GM19023 (cell line): Measurements from ENCODE around the gene SLC2A13.

Experiments used
- ATAC-seq: cut with Tn5 transposase; IDR thresholded peaks from one replicate; pipeline ENCODE4 v1.9.1; 2021; ENCODE audit warnings: mild to moderate bottlenecking, moderate library complexity; ENCODE audit not compliant: unreplicated experiment

SLC2A13 gene

DNA sequence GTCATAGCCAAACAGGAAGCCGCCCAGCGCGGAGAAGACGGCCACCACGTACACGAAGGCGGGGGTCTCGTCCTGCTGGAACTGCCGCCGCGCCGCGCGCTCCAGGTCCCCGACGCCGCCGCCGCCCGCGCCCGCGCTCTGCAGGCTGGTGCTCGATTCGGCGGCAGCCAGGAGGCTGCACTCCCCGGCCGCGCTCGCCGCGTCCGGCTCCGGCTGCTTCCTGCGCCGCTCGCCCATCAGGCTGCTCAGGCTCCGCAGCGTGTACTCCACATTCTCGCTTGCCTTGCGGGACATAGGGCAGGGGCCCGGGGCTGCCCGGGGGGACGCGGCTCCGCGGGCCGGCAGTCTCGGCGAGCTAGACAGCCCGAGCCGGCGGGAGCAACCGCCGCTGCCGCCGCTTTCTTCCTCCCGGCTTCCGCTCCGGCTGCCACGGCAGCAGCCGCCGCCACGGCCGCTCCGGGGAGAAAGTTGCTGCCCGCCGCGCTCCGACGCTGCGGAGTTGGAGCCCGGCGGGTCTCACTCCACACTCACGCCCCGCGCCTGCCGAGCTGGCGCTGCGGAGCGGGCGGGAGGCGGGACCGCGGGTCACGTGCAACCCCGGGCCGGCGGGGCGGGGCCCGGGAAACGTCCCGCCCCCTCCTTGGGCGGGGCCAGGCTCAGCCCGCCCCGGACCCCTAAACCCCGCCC is at the start of gene SLC2A13:
TSS of gene SLC2A13 (minus strand) at position 567 of the 687 bp plus-strand sequence. CDS start at position 294, 273 bp downstream.
- peak; percentile 83 for ATAC-seq

DNA sequence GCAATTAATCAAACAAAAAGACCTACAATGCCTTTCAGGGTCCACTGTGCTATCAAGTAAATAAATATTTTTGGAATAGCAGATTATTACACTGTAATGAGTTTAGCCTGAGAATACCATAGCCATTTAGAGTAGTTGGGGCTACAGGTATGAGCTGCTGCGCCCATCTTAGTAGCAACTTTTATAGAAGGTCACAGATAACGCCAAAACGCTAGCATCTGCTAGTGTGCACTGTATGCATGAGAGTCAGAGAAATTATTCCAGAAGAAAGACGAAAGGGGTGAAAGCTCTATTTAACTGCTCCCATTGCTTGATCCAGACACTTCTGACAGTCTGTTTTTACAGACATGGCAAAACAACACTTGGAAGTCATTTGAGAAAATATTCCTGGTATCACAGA is 48.5 kb upstream of the SLC2A13 start:
- no peak for ATAC-seq

DNA sequence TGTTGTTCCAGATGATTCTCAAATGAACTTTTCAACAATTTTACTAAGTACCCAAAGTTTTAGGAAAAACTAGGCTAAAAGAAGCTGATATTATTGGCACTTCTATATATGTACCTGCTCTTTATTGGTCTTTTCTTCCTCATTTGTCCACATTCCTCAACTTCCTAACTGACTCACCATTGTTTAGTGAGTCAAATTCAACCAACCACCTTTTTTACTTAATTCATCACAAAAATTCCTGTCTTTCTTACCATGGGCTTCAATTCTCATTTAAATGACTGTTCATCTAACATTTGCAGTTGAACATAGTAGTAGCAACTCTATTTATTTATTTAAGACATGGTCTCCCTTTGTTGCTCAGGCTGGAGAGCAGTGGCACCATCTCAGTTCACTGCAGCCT is 47.6 kb upstream of the SLC2A13 start:
- ATAC-seq: no peak

GRCh38 chr12:40152783-40153383 is 47.0 kb upstream of the SLC2A13 start:
- no peak for ATAC-seq

DNA sequence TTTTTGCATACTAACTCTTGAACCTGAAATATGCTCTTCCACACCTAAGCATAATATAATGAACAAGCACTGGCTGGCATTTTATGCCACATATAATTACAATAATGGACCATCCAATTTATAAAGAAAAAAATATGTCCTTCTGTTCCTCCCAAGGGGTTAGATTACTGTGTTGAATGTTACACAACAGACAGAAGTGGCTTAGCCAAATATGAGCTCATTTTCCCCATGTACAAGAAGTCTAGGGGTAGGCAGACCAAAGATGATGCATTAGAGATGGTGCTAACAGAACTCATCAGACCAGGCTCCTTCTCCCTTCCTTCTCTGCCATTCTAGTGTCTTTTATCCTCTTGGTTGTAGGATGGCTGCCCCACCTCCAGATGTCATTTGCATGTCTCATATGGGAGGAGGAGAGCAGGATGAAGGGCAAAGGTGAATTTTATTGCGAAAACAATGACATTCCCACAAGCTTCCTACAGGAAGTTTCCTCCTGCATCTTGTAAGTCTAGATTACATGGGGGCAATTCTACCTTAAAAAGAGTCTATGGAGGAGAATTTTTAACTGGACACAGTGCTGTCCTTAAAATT is 43.9 kb upstream of the SLC2A13 start:
- ATAC-seq: no peak

DNA sequence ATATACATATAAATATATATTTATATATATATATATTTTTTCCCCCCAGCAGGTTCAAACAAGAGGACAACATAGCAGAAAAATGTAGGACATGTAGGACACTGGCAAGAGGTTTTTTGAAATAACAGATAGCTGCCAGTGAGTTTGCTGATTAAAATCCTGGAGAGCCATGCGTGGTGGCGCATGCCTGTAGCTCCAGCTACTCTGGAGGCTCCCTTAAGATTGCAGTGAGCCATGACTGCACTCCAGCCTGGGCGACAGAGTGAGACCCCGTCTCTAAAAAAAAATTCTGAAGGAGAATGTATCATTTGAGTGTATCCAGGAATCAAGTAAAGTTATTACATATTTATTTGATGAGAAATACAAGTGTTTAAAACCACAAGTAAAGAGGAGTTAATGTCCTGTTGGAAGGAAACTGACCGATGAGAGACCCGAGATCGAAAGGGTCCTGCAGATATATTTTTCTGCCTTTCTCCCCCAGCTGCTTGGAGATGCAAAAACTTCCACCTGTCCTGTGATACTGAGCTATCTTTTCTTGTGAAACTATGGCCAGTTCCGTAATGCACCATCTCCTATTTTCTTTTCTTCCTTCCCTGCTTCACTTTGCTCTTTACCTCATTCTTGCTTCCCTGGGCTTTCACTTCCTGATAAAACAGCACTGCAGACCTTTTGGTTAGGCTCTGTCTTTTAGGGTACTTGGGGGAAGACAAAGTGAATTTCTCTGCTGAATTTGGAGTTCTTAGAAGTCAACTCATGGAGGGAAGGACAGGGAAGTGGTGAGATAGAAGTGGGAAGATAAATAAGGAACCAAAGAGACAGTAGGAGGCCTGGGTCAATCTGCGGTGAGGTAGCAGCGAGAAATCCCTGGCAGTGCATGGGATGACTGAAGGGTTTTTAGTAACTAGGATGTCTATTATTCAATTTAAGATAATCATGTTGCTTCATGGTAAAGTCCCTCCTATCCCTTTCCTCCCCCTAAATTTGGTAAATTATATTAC is 41.2 kb upstream of the SLC2A13 start:
- ATAC-seq: no peak

- no peak for ATAC-seq
Measured at GRCh38 chr12:40145896-40146295, 40.0 kb upstream of the SLC2A13 start.

DNA sequence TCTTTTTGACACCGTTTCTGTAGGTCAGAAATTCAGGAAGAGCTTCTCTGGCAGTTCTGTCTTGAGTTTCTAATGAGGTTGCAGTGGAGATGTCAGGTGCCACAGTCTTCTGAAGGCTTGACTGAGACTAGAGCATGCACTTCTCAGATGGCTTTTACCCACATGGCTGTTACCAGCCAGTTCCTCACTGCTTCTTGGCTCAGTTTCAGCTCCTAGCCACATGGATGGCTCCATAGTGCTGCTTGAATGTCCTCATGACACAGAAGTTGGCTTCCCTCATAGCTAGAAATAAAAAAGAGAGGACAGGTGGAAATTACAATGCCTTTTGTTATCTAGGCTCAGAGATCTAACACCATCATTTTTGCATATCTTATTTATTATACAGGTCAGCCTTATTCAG is 38.1 kb upstream of the SLC2A13 start:
- ATAC-seq: no peak

DNA sequence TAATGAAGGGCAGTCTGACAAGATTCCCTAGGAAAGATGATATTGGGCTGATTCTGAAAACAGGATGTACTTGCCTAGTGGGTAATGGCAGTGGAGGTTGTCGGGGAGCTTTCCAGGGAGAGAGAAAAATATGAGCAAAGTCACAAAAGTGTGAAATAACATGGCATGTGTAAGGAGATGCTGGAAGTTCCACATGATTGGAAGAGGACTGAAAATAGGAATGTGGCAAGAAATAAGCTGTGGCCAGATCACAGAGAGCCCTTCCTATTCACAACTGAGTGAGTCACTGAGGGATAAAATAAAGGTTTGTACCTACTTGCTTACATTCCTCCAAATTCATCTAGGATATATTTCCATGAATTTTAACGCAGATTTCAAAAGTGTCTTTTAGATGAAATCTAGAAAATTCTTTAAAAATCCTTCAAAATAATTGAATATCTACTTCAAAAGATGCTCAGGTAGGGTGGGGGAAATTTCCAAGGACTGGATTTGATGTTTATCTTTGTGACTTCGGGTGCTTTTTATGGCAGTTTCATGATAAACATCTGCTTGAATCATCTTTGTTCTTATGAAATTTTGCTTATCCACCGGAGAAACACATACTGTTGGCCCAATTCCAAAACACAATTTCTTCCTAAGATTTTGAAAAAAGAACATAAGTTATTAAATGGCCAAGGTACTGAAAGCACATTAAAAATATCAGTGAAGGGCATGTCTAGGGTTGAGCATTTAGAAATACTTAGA is 36.3 kb upstream of the SLC2A13 start:
- ATAC-seq: no peak

GRCh38 chr12:40138526-40138925 is 32.6 kb upstream of the SLC2A13 start:
- ATAC-seq: no peak

DNA sequence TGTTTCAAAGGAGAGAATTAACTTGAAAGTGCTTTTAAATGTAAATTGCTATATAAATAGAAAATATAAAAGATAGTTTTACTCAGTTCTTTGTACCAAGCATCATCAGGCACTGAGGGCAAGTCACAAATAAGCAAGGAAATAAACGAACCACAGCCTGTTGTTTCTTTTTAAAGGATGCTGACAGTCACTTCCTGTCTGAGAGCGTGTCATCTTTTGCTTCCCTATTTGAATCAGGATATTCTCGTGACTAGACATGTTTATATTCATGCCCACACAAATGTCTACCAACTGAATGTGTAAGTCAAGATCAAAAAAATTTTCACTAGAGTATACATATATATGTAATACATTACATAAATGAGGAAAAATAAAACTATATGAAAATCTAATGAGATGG is 31.4 kb upstream of the SLC2A13 start:
- peak; percentile 71 for ATAC-seq

DNA sequence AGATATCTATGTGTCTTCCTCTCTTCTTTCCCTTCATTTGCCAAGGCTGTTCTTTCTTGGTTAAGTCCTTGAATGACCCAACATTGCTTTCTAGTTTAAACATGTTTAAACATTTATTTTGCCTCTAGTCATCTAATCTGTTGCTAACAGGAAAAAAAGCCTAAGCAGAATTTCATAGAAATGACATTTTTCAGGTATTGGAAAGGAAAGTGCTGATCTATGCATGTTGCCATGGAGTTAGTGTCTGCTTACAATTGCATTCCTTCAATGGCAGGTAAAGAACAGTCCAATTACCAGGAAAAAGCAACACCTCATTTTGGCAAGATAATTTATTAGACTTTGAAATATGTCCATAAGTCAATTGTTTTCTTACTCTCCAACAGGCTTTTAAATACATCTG is 21.5 kb upstream of the SLC2A13 start:
- ATAC-seq: no peak

DNA sequence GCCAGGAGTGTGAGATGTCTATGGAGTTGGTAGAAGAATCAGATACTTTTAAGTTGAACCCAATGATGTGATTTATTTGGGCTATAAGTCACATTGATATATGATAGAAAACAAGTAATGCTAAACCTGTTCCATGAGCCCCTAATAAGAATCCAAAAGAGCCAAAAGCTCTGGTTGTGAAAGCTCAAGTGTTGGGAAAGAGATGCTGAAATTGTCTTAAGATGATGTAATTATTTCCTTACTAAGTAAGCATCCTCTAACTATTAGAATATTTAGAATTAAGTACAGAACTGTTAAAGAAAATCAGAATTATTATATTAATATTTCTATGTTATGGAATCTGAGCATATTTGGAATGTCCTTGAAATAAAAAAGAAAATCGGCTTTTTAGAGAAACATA is 17.6 kb upstream of the SLC2A13 start:
- ATAC-seq: no peak

GRCh38 chr12:40122842-40123241 is 17.0 kb upstream of the SLC2A13 start:
- no peak for ATAC-seq

DNA sequence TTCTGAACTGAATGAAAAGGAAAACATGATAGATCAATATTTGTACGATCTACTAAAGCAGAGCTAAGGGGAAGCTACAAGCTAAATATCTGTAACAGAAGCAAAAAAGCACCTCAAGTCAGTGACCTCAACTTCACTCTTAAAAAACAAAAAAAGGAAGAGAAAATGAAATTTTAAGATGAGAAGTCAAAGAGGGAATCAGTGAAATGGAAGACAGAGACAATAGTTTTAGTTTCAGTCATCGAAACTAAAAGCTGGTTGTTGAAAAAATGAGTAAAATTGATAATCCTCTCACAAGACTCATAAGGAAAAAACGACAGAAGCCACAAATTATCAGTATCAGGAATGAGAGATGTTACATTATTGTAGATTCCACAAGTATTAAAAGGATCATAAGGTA is 11.9 kb upstream of the SLC2A13 start:
- ATAC-seq: no peak

DNA sequence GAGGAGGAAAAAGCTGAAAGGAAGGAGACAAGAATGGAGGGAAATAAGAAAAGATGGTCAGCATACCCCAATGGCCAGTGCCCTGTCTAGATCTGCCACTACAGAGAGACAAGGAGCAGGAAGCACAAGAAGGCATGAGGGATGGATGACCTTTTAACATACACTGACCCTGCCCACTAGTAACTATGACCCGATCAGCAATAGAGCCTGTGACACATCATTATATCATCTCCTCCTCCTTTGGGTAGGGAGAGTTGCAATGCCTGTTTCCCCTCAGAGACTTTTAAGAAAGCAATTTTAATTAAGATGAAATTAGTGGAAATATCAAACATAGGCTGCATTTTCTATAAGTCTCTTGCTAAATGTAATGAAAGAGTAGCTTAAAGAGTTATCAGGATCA is 4.7 kb upstream of the SLC2A13 start:
- ATAC-seq: no peak

DNA sequence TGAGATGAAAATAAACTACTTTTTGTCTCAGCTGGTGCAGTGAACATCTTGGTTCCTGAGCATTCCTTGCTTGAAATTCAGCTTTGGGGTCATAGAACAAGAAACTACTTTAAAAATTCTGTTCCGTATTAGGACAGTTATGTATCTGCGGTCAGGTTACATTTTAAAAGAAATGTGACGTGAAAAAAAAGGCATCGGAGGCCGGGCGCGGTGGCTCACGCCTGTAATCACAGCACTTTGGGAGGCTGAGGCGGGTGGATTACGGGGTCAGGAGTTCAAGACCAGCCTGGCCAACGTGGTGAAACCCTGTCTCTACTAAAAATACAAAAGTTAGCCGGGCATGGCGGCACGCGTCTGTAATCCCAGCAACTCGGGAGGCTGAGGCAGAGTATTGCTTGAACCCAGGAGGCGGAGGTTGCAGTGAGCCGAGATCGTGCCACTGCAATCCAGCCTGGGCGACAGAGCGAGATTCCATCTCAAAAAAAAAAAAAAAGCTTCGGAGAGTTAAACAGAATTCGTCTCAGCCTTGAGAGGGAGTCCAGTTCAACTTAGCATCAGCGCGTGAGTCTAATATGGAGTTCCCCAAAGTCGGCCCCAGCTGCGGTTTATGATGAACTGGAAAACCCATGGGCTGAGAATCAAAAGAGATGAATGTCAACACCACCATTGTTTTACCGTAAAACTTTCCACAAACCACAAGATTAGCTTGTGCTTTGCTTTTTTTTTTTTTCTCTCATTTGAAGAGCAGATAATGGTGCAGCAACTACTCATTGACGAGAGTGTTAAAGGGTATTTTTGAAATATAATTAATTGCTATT is 2.1 kb upstream of the SLC2A13 start:
- no peak for ATAC-seq

DNA sequence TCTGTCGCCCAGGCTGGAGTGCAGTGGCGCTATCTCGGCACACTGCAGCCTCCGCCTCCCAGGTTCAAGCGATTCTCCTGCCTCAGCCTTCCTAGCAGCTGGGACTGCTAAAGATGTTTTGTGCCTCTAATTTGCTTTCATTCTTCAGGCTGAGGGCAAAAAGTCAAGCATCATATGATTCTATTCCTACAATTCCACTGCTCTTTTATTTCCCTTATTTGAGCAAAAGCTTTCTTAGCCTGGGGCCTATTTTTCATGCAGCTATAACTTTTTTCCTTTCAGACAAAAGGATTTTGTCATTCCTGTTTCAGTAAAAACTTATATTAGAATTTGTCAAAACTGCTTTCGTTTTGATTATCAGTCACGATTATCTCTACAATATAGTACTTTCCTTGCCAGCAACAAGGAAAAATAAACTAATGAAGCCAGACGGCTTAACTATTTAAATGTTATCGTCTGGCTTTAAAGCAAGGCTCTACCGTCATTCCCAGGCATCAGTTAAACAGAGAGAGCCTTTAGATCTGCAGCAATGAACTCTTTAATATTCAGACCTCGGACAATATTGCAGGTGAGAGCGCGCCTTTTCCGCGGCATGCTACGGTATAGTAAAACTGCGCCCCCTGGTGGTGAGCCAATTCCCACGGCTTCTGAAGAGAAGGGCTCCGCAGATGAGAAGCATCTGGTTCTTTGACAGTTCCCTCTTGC is 1.4 kb upstream of the SLC2A13 start:
- ATAC-seq: peak; percentile 32

- ATAC-seq: no peak
Measured at GRCh38 chr12:40106655-40107054, 774 bp upstream of the SLC2A13 start.
